GM21423 (cell line): ENCODE results near the gene SYT4.
"Not testable (repeated sequence)": the region's sequence is repeated elsewhere in the genome, so short reads cannot be mapped to it uniquely, and the experiment has no call there.

Experiments used
- ATAC-seq: cut with Tn5 transposase; IDR thresholded peaks from one replicate; pipeline ENCODE4 v1.9.1; 2021; ENCODE audit warnings: mild to moderate bottlenecking, moderate library complexity; ENCODE audit not compliant: unreplicated experiment

Gene SYT4

GRCh38 chr18:43277164-43277600 is at the start of gene SYT4:
TSS of gene SYT4 (minus strand) at chr18:43277490. CDS start at chr18:43277281, 209 bp downstream.
- no peak for ATAC-seq

GRCh38 chr18:43322132-43322531 is 44.8 kb upstream of the SYT4 start:
- ATAC-seq, result no peak

- ATAC-seq, result no peak
Measured at GRCh38 chr18:43314941-43315340, 37.7 kb upstream of the SYT4 start.

GRCh38 chr18:43312891-43313290 is 35.6 kb upstream of the SYT4 start:
- no peak for ATAC-seq

- no peak for ATAC-seq
Measured at GRCh38 chr18:43310239-43310638, 32.9 kb upstream of the SYT4 start.

GRCh38 chr18:43303376-43303775 is 26.1 kb upstream of the SYT4 start:
- ATAC-seq, result no peak

- not testable (repeated sequence) for ATAC-seq
Measured at GRCh38 chr18:43286187-43286586, 8.9 kb upstream of the SYT4 start.

- no peak for ATAC-seq
Measured at GRCh38 chr18:43283299-43283698, 6.0 kb upstream of the SYT4 start.

GRCh38 chr18:43279015-43279744 is 1.9 kb upstream of the SYT4 start:
- ATAC-seq, result no peak

GRCh38 chr18:43278355-43278754 is 1.1 kb upstream of the SYT4 start:
- no peak for ATAC-seq

GRCh38 chr18:43276491-43276890 is 799 bp downstream of the SYT4 start:
- ATAC-seq, result no peak

- no peak for ATAC-seq
Measured at GRCh38 chr18:43275546-43275945, 1.7 kb downstream of the SYT4 start.

- no peak for ATAC-seq
Measured at GRCh38 chr18:43274526-43274925, 2.8 kb downstream of the SYT4 start.

GRCh38 chr18:43271593-43272432 is 5.5 kb downstream of the SYT4 start:
- no peak for ATAC-seq

GRCh38 chr18:43267818-43268217 is 9.5 kb downstream of the SYT4 start:
- no peak for ATAC-seq

- no peak for ATAC-seq
Measured at GRCh38 chr18:43265465-43265864, 11.8 kb downstream of the SYT4 start.

- no peak for ATAC-seq
Measured at GRCh38 chr18:43248610-43249249, 28.6 kb downstream of the SYT4 start.

- ATAC-seq, result no peak
Measured at GRCh38 chr18:43247944-43248343, 29.3 kb downstream of the SYT4 start.

- ATAC-seq, result no peak
Measured at GRCh38 chr18:43238429-43238828, 38.9 kb downstream of the SYT4 start.

- ATAC-seq, result no peak
Measured at GRCh38 chr18:43236921-43237320, 40.4 kb downstream of the SYT4 start.

- ATAC-seq, result no peak
Measured at GRCh38 chr18:43234889-43235288, 42.4 kb downstream of the SYT4 start.

- no peak for ATAC-seq
Measured at GRCh38 chr18:43222501-43222900, 54.8 kb downstream of the SYT4 start.
